A673 (cell line): Measurements from ENCODE around the gene SPSB1. TPM values are rescaled to one million over a fixed set of nuclear protein-coding genes. Genes with fewer than 3 reads are reported as not detected.

Source experiments
- BruUV-seq: library from RNA; stranded (reverse); fragments of 400-500 nt; replicated peaks from 2 replicates; lab custom pipeline; 2021; lab: Mats Ljungman, UMichigan
- CTCF ChIA-PET: fragments of 300-600 bp; sonication (Branson Sonifier 250); formaldehyde crosslinking; loops from one replicate; lab custom pipeline; 2022; ENCODE audit warnings: antibody characterized with exemption; lab: Charles Lee
- POLR2A ChIA-PET: fragments of 300-600 bp; sonication (Branson Sonifier 250); formaldehyde crosslinking; loops from one replicate; lab custom pipeline; 2022; ENCODE audit warnings: antibody characterized with exemption; ENCODE audit not compliant: low non-redundant PET; lab: Charles Lee
- DNase-seq: peaks from one replicate; pipeline ENCODE4 v3.0.0-alpha.2; 2015; ENCODE audit warnings: low spot score
- H3K27ac ChIP-seq: fragments of 200-600 bp; sonication (generic); 2 replicates; pipeline ENCODE4 v1.5.1; 2016; ENCODE audit warnings: mixed run types, low read depth, mild to moderate bottlenecking, mixed read lengths, antibody characterized with exemption, low read length; ENCODE audit not compliant: poor library complexity, severe bottlenecking
- H3K27me3 ChIP-seq: fragments of 200-600 bp; sonication (generic); replicated peaks from 2 replicates; pipeline ENCODE4 v1.6.1; 2017; ENCODE audit warnings: mixed run types, low read depth, mild to moderate bottlenecking, mixed read lengths, antibody characterized with exemption, low read length; ENCODE audit not compliant: insufficient read depth, poor library complexity
- H3K36me3 ChIP-seq: fragments of 200-600 bp; sonication (generic); 2 replicates; pipeline ENCODE4 v1.6.1; 2016; ENCODE audit warnings: mixed run types, mild to moderate bottlenecking, mixed read lengths, antibody characterized with exemption, low read length; ENCODE audit not compliant: insufficient read depth, poor library complexity, severe bottlenecking
- H3K4me1 ChIP-seq: fragments of 200-600 bp; sonication (generic); 2 replicates; pipeline ENCODE4 v1.6.1; 2017; ENCODE audit warnings: mixed run types, mild to moderate bottlenecking, mixed read lengths, antibody characterized with exemption, low read length; ENCODE audit not compliant: insufficient read depth, poor library complexity, severe bottlenecking
- H3K4me3 ChIP-seq: fragments of 200-600 bp; sonication (generic); 2 replicates; pipeline ENCODE4 v1.5.1; 2016; ENCODE audit warnings: low read depth, mixed run types, mild to moderate bottlenecking, mixed read lengths, low read length; ENCODE audit not compliant: poor library complexity, severe bottlenecking
- H3K9me3 ChIP-seq: fragments of 200-600 bp; sonication (generic); 2 replicates; pipeline ENCODE4 v1.6.1; 2016; ENCODE audit warnings: mixed run types, low read depth, mild to moderate bottlenecking, mixed read lengths, antibody characterized with exemption, low read length; ENCODE audit not compliant: poor library complexity, severe bottlenecking
- EZH2 ChIP-seq: fragments of 200-600 bp; sonication (generic); IDR thresholded peaks from 2 replicates; pipeline ENCODE4 v1.6.1; 2017; ENCODE audit warnings: borderline replicate concordance, low read depth, mild to moderate bottlenecking, mixed read lengths, antibody characterized with exemption, low read length; ENCODE audit not compliant: poor library complexity, severe bottlenecking
- intact Hi-C: fragments of 100-400 bp; cut with micrococcal nuclease; formaldehyde crosslinking; loops from one replicate; pipeline ENCODE4 v1.10.0; 2022; ENCODE audit not compliant: unreplicated experiment
- total RNA-seq: library from RNA; stranded (reverse); gene quantifications from 2 replicates; pipeline ENCODE4 v1.2.3, GENCODE V29; 2021
- TF ChIP-seq, protein P1 (sequence below): fragments of 300-800, 200-600 bp; sonication (generic); conservative IDR thresholded peaks from 2 replicates; pipeline ENCODE4 v1.5.1; 2017; ENCODE audit warnings: low read depth, mild to moderate bottlenecking, antibody characterized with exemption, low read length, moderate library complexity, mixed read lengths

Gene SPSB1
- total RNA-seq, 1 experiment from 2014 or later = 11.8 TPM

DNA sequence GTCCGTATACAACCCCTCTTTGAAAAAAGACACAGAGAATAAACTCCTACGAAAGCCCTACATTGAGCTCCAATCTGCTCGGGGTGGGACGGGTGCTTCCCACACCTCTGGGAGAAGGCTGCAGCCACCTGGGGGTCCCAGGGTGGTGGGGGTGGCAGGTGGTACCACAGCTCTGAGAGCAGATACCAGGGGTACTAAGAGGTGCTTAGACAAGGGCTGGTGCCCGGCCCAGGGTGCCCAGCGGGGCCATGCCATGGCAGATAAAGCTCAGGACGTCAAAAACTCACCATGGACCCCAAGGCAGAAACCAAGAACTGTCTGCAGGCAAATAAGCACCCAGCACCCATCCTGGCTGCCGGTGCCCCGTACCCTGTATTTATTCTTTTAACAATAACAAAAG is 75.1 kb downstream of the SPSB1 start:
- Histone ChIP-seq H3K9me3 (no peaks in the 10 kb centered on the region), H3K36me3 (no peaks in the 10 kb centered on the region), H3K4me1 (no peaks in the 10 kb centered on the region), H3K27ac (no peak overlapping the region), H3K4me3 (no peak overlapping the region), H3K27me3 (no peaks in the 10 kb centered on the region)
- ChIA-PET POLR2A (no interaction called here), CTCF (no interaction called here)
- BruUV-seq = no TSS peak
- DNase-seq = no peak
- no peak for TF ChIP-seq EZH2
- TF ChIP-seq, protein P1, sequence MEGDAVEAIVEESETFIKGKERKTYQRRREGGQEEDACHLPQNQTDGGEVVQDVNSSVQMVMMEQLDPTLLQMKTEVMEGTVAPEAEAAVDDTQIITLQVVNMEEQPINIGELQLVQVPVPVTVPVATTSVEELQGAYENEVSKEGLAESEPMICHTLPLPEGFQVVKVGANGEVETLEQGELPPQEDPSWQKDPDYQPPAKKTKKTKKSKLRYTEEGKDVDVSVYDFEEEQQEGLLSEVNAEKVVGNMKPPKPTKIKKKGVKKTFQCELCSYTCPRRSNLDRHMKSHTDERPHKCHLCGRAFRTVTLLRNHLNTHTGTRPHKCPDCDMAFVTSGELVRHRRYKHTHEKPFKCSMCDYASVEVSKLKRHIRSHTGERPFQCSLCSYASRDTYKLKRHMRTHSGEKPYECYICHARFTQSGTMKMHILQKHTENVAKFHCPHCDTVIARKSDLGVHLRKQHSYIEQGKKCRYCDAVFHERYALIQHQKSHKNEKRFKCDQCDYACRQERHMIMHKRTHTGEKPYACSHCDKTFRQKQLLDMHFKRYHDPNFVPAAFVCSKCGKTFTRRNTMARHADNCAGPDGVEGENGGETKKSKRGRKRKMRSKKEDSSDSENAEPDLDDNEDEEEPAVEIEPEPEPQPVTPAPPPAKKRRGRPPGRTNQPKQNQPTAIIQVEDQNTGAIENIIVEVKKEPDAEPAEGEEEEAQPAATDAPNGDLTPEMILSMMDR = no peak
- intact Hi-C loops = no loop called here

DNA sequence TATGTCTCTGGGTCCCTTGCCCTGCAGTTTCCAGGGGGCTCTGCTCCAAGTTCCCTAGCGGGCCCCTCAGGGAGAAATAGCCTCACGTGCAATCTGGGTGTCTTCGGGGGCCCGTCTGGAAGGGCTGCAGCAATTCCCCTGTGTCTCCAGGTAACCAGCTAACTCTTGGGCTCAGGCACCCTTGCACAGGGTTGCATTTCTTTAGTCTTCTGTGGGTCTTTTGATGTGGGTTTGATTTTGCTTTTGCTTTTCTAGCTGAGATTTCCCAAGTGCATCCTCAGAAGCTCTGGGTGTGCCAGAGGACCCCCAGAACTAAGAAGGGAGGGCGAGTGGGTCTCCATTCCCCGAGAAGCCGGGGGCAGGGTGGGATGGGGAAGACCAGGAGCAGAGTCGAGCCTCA is 75.7 kb downstream of the SPSB1 start:
- DNase-seq = no peak
- intact Hi-C loops = no loop called here
- H3K4me3 ChIP-seq = no peak overlapping the region
- no TSS peak for BruUV-seq
- H3K27me3 ChIP-seq = no peaks in the 10 kb centered on the region
- ChIA-PET POLR2A (no interaction called here), CTCF (no interaction called here)
- TF ChIP-seq, protein P1 = no peak
- TF ChIP-seq EZH2 = no peak
- H3K4me1 ChIP-seq = no peaks in the 10 kb centered on the region
- H3K27ac ChIP-seq = no peak overlapping the region
- no peaks in the 10 kb centered on the region for H3K9me3 ChIP-seq
- no peaks in the 10 kb centered on the region for H3K36me3 ChIP-seq

DNA sequence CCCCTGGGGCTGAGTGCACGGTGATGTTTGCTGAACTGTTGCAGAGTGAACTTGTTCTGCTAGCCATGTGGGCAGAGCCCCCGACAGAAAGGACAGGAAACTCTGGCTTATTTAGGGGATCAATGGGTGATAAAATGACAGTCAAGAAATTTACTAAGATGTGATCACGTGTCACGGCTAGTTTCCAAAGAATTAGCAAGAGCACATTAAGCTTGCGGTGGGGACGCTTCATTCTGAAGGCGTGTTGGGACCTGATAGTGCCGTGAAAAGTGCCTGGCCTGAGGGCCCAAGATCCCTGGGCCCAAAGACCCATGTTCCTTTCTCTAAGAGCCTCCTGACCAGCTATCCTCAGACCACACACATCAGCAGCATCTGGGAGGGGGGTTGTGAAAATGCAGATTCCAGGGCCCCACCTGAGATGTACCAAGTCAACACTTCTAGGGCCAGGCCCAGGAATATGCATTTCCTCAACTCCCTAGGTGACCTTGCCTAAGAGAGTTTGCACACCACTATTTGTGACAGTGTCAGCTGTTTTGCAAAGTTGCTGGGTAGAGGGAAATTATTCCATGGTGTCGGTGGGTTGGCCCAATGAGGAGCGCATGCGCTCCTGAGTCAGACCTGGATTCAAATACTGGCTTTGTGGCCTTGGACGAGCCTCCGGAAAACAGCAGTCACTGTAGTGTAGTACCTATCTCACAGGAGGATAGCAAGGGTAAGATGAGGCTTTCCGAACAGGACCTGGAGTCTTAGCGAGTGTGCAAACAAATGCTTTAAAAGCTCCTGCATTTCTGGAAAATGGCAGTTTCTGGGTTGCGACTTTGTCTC is 77.5 kb downstream of the SPSB1 start:
- BruUV-seq = no TSS peak
- ChIA-PET CTCF (no interaction called here), POLR2A (no interaction called here)
- Histone ChIP-seq H3K27ac (no peak overlapping the region), H3K9me3 (no peaks in the 10 kb centered on the region), H3K36me3 (no peaks in the 10 kb centered on the region), H3K27me3 (no peaks in the 10 kb centered on the region), H3K4me3 (no peak overlapping the region), H3K4me1 (no peaks in the 10 kb centered on the region)
- no peak for DNase-seq
- intact Hi-C loops = no loop called here
- TF ChIP-seq, protein P1 = no peak
- TF ChIP-seq EZH2 = no peak
